Measurements from ENCODE around the gene NPEPL1. TPM values are rescaled to one million over a fixed set of nuclear protein-coding genes. Genes with fewer than 3 reads are reported as not detected.
"Not testable (repeated sequence)": the region's sequence is repeated elsewhere in the genome, so short reads cannot be mapped to it uniquely, and the experiment has no call there.

Gene NPEPL1
- total and polyA plus RNA-seq, 2 donors (not counting 3 experiments of a cell fraction or from before 2014, with no cell fraction given): 22.5 to 40.8 TPM

- Histone ChIP-seq H3K36me3 (ENCODE audit: control insufficient read depth in 2 of 2, extremely low read depth in 1 of 2, insufficient read depth in 2 of 2, low read length in 2 of 2) (no peaks in the 10 kb centered on the region), H3K27ac (ENCODE audit: insufficient read depth, low read depth, low read length) (no peak overlapping the region), H3K79me2 (ENCODE audit: control insufficient read depth, insufficient read depth, low read length) (no peaks in the 10 kb centered on the region), H3K4me2 (ENCODE audit: insufficient read depth, low read length) (no peak overlapping the region), H2AFZ (ENCODE audit: low read depth, low read length) (no peak overlapping the region), H3K27me3 (ENCODE audit: control insufficient read depth in 2 of 2, insufficient read depth in 2 of 2, low read length in 2 of 2) (peaks cover 2% of the 10 kb centered on the region in 2 experiments), H3K4me3 (replicated peaks in 1 of 3; ENCODE audit: insufficient read depth in 1 of 3, low read depth in 1 of 3, low read length in 3 of 3) (no peak overlapping the region), H3K9me1 (replicated peaks; ENCODE audit: control insufficient read depth, extremely low read depth, insufficient read depth, low read length) (no peaks in the 10 kb centered on the region), H3K9me3 (replicated peaks; ENCODE audit: control insufficient read depth, insufficient read depth, low read length) (no peaks in the 10 kb centered on the region), H4K20me1 (replicated peaks; ENCODE audit: control insufficient read depth, extremely low read depth, insufficient read depth, low read length) (no peaks in the 10 kb centered on the region), H3K4me1 (ENCODE audit: control insufficient read depth, extremely low read depth, insufficient read depth, low read length) (no peaks in the 10 kb centered on the region), H3K9ac (replicated peaks; ENCODE audit: extremely low read depth, insufficient read depth, low read length) (no peak overlapping the region)
- dilution Hi-C loops (cut with MboI; ENCODE audit: extremely low pct_ligation_motif_present, low sequenced_read_pairs): no loop called here
- intact Hi-C loops (cut with micrococcal nuclease): no loop called here
- ChIA-PET POLR2A (no interaction called here), CTCF (no interaction called here)
- DNase-seq (ENCODE audit: low read depth, low spot score) (no peak), FAIRE-seq (no peak)
- TF ChIP-seq JUN (IDR thresholded peaks at IDR 0.05; ENCODE audit: borderline replicate concordance, insufficient read depth, insufficient read length, low read depth) (no peak), FOS (IDR thresholded peaks at IDR 0.05; ENCODE audit: borderline replicate concordance, insufficient read depth, low read length) (no peak), GATA2 (IDR thresholded peaks at IDR 0.05; ENCODE audit: insufficient read depth, insufficient read length, low read depth, low read length) (no peak), MAX (IDR thresholded peaks at IDR 0.05; ENCODE audit: insufficient read depth, insufficient read length) (no peak), MYC (IDR thresholded peaks at IDR 0.05; ENCODE audit: low read depth, low read length) (no peak), POLR2A (IDR thresholded peaks at IDR 0.05; ENCODE audit: low read depth, low read length) (no peak)
- TF ChIP-seq, protein P1, sequence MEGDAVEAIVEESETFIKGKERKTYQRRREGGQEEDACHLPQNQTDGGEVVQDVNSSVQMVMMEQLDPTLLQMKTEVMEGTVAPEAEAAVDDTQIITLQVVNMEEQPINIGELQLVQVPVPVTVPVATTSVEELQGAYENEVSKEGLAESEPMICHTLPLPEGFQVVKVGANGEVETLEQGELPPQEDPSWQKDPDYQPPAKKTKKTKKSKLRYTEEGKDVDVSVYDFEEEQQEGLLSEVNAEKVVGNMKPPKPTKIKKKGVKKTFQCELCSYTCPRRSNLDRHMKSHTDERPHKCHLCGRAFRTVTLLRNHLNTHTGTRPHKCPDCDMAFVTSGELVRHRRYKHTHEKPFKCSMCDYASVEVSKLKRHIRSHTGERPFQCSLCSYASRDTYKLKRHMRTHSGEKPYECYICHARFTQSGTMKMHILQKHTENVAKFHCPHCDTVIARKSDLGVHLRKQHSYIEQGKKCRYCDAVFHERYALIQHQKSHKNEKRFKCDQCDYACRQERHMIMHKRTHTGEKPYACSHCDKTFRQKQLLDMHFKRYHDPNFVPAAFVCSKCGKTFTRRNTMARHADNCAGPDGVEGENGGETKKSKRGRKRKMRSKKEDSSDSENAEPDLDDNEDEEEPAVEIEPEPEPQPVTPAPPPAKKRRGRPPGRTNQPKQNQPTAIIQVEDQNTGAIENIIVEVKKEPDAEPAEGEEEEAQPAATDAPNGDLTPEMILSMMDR (IDR thresholded peaks at IDR 0.05; ENCODE audit: extremely low read depth in 1 of 2, insufficient read depth in 1 of 2, low read depth in 1 of 2, low read length in 2 of 2): no peak
- no TSS peak for BruUV-seq (replicated peaks)
Observed at GRCh38 chr20:58749979-58750378, 57.4 kb downstream of the NPEPL1 start.

DNA sequence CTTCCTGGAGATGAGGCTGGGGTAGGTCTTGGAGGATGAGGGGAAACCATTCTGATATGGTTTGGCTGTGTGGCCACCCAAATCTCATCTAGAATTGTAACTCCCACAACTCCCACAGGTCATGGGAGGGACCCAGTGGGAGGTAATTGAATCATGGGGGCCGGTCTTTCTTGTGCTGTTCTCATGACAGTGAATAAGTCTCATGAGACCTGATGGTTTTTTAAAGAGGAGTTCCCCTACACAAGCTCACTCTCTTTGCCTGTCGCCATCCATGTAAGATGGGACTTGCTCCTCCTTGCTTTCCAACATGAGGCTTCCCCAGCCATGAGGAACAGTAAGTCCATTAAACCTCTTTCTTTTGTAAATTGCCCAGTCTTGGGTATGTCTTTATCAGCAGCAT lies 58.1 kb downstream of the NPEPL1 start:
- H4K20me1 ChIP-seq (replicated peaks; ENCODE audit: control insufficient read depth, extremely low read depth, insufficient read depth, low read length); FAIRE-seq; H3K79me2 ChIP-seq (ENCODE audit: control insufficient read depth, insufficient read depth, low read length); H3K36me3 ChIP-seq (ENCODE audit: control insufficient read depth in 2 of 2, extremely low read depth in 1 of 2, insufficient read depth in 2 of 2, low read length in 2 of 2); intact Hi-C loops (cut with micrococcal nuclease); H3K9ac ChIP-seq (replicated peaks; ENCODE audit: extremely low read depth, insufficient read depth, low read length); H2AFZ ChIP-seq (ENCODE audit: low read depth, low read length); H3K27ac ChIP-seq (ENCODE audit: insufficient read depth, low read depth, low read length); H3K9me1 ChIP-seq (replicated peaks; ENCODE audit: control insufficient read depth, extremely low read depth, insufficient read depth, low read length); DNase-seq (ENCODE audit: low read depth, low spot score); H3K27me3 ChIP-seq (ENCODE audit: control insufficient read depth in 2 of 2, insufficient read depth in 2 of 2, low read length in 2 of 2); CTCF ChIA-PET; H3K4me3 ChIP-seq (replicated peaks in 1 of 3; ENCODE audit: insufficient read depth in 1 of 3, low read depth in 1 of 3, low read length in 3 of 3); H3K4me2 ChIP-seq (ENCODE audit: insufficient read depth, low read length); POLR2A ChIA-PET; H3K9me3 ChIP-seq (replicated peaks; ENCODE audit: control insufficient read depth, insufficient read depth, low read length); H3K4me1 ChIP-seq (ENCODE audit: control insufficient read depth, extremely low read depth, insufficient read depth, low read length); dilution Hi-C loops (cut with MboI; ENCODE audit: extremely low pct_ligation_motif_present, low sequenced_read_pairs); BruUV-seq (replicated peaks): not testable (repeated sequence)

Measured in endothelial cell of umbilical vein (primary cell).